HG03432 (cell line): ENCODE results near the gene NBPF11.
A peak's percentile ranks its signal among the peaks of the same experiment; 100 is the strongest.
"Not testable (repeated sequence)": the region's sequence is repeated elsewhere in the genome, so short reads cannot be mapped to it uniquely, and the experiment has no call there.

ENCODE experiments used
- ATAC-seq: cut with Tn5 transposase; IDR thresholded peaks from one replicate; pipeline ENCODE4 v1.9.1; 2021; ENCODE audit warnings: mild to moderate bottlenecking, moderate library complexity; ENCODE audit not compliant: unreplicated experiment

The NBPF11 gene

GRCh38 chr1:148151911-148152656 lies at the start of gene NBPF11:
Gene NBPF11, minus strand, starts transcription at chr1:148152281. Its CDS starts 25,278 bp downstream, at chr1:148127003.
- ATAC-seq = peak; percentile 81

GRCh38 chr1:148197396-148197795 lies 45.3 kb upstream of the NBPF11 start:
- not testable (repeated sequence) for ATAC-seq

DNA sequence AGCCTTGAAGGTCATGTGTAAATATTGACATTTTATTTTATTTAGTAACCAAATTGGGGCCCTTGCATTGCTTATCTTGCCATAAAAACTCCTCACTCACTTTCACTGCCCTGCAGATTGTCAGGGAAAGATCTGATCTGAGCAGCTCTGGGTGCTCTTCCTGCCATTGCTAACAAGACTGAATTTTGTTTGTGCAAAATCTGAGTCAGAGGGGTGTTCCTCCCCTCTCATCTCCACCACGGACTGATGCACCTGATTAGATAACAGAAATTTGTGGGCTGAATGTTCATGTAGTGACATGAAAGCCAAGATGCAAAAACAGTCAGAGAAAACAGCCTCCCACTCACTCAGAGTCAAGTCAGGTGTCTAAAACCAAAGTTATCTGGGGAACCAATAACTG lies 44.9 kb upstream of the NBPF11 start:
- not testable (repeated sequence) for ATAC-seq

GRCh38 chr1:148195115-148195514 lies 43.0 kb upstream of the NBPF11 start:
- not testable (repeated sequence) for ATAC-seq

DNA sequence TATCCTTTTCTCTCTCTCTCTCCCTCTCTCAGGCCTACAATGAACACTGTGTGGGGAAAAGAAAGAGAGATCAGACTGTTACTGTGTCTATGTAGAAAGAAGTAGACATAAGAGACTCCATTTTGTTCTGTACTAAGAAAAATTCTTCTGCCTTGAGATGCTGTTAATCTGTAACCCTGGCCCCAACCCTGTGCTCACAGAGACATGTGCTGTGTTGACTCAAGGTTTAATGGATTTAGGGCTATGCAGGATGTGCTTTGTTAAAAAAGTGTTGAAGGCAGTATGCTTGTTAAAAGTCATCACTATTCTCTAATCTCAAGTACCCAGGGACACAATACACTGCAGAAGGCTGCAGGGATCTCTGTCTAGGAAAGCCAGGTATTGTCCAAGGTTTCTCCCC lies 36.7 kb upstream of the NBPF11 start:
- ATAC-seq = not testable (repeated sequence)

GRCh38 chr1:148178682-148179081 lies 26.6 kb upstream of the NBPF11 start:
- not testable (repeated sequence) for ATAC-seq

DNA sequence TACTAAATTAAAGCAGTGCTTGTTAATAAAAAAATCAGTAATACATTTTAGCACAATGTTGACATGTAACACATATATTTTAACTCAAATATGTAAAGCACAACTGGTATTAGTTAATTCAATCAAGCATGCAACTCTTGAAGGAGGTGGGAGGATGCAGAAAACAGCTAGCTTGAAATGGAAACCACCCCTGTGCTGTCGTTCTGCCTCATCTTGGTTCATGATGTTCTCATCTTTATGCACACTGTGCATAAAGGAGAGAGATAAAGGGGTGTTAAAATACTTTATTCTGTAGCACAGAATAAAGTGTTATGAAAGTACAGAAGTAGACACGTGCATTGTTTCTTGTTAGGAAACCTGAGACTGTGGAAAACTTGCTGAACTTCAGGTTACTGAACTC lies 23.3 kb upstream of the NBPF11 start:
- not testable (repeated sequence) for ATAC-seq

- ATAC-seq = not testable (repeated sequence)
Observed at GRCh38 chr1:148171995-148172394, 19.9 kb upstream of the NBPF11 start.

GRCh38 chr1:148166558-148167492 lies 14.7 kb upstream of the NBPF11 start:
- ATAC-seq = no peak

DNA sequence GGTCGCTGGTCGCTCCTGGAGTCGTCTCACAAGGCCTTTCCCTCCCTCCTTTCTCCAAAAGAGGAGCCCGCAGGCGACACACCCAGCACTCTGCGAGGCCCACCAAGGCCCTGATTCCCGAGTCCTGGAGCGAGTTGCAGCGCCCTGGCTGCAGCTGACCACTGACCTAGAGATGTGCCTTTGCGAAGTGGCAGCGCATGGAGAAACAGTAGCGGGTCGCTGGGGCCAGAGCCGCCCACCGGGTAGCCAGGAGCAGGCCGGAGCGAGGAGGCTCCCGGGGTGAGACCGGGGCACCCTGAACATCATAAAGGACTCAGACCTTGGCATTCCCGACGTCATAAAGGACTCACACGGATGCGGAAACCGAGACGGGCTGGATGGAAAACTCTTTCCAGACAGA lies 10.3 kb upstream of the NBPF11 start:
- no peak for ATAC-seq

GRCh38 chr1:148161053-148161901 lies 9.2 kb upstream of the NBPF11 start:
- ATAC-seq = no peak

- no peak for ATAC-seq
Observed at GRCh38 chr1:148160343-148161052, 8.4 kb upstream of the NBPF11 start.

DNA sequence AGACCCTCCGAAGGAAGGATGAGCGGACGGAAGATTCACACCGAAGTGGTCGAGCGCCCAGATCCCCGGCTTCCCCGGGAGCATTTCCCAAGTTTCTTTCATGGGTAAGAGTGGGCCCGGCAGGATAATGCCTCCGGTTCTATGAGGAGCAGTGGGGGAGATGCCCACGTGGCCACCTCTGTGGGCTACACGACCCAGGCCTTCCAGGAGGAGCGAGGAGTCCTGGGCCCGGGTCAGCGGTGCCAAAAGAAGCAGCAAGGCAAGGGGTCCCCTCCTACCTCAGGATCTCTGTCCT lies 7.9 kb upstream of the NBPF11 start:
- no peak for ATAC-seq

DNA sequence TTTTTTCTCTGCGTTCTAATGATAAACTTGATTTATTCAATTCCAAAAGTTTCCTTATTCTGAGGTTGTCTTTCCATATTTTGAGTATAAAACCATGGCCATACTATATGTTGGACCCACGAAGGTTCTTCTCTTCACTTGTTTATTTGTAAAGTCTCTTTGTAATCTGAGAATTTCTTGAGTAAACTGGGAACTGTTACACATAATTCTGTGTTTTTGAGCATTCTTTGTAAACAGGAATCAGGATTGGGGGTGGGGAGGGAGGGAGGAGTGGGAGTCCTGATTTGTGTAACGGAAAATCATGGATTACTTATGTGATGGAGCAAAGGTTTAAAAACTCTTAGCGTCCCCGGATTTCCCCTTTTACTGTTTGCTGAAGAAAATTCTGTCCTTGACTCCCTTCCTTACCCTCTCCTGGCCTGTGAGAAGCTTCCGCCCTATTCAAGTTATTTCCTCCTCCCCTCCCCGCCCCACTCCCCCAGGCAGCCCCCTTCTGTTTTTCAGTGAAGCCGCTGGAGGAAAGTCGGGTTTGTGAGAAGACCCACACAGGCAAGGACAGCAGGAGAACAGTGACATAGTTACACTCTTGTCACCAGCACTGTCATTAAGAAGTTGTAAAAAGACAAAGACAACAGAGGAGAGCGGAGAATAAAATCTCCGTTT lies 6.4 kb upstream of the NBPF11 start:
- ATAC-seq = no peak

DNA sequence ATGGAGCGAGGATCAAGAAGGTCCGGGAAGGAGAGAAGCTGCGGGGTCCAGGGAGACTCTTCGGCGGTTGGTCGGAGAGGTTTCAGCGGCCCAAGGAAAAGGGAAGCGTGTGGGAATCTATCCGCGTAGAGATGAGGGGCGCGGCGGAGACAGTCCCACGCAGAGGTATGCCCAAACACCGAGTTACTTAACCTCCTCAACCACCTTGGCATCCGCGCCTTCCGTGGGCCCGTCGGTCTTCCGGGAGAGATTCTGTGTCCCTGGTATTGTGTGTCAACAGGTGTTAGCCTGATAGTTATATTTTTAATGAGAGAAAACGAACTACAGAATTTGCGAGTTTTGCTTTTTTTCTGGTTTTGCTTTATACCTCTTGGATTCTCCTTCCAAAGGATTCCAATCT lies 5.7 kb upstream of the NBPF11 start:
- not testable (repeated sequence) for ATAC-seq

DNA sequence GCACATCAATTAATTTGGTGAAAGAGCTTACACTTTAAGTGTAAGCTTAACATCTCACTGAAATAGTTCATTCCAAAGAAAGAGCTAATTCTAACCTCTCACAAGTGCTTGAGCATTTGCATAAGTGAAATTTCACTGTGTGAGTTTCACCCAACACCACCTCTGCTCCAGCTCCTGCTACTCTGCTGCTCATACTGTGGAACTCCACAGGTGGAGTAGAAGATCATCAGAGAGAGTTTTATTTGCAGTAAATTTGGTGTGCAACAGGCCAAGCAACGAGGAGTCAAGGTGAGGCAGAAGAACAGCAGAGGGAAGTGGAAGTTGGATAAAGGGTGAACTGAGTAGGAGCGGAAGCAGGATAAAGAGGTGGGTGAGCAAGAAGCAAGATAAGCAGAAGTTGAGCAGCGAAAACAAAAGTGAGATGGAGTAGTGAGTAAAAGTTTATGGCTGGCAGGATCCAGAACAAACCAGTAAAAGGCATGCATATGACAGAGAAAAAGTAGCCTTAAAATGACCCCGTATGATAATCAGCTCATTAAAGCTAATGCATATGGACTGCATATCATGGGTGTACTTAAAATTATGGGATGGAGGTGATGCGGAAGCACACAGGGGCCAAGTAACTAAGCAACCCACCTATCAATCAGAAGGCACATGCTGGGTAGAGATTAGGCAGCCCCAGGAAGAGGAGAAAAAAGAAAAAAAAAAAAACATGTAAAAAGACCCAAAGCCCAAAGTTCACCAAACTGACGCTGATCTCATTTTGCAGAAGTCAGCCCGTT lies 3.6 kb upstream of the NBPF11 start:
- ATAC-seq = peak; percentile 40

GRCh38 chr1:148152795-148153194 lies 714 bp upstream of the NBPF11 start:
- not testable (repeated sequence) for ATAC-seq

DNA sequence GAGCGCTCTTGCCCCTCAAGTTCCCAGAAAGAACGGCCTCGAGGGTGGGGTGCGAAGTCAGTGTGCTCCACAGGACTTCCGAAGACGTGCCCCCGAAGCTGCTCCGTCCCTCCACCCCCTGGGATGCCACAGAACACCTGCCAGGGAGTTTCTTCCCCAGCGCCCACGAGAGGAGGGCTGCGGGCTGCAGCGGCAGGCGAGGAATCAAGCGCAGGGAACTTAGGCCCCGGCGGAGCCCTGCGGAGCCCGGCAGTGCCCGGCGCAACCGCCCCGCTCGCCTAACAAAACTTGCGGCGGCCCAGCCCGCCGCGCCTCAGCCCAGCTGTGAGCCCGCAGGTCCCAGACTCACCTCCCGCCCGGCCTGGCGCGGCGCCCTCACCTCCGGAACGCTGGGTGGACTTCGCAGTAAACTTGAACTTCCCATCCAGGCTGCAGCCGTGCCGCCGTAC lies 686 bp downstream of the NBPF11 start:
- ATAC-seq = peak; percentile 25

DNA sequence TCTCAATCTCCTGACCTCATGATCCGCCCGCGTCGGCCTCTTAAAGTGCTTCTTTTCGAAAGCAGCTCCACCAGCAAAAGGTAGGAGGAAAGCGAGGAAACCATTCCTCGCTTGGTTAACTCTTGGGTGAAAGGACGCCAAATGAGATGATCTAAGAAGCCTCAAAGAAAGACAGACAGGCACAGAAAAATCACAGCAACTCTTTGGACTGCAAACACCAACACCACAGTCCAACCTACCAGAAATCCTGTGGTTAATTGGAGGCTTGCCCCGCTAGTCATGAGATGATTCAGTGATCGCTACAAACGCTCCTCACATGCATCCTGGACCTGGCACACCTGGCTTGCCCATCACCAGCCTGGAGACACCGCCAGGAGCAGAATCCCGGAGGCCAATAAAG lies 1.1 kb downstream of the NBPF11 start:
- ATAC-seq = peak; percentile 22
